Upper lobe of left lung (tissue), 4 donors: ENCODE measurements around the gene MYB.

Source experiments
- CTCF ChIP-seq, 6 experiments: fragments of 450-650 bp in 4 of 6; fragments of 200-600 bp in 2 of 6; sonication (generic) in 2 of 6; IDR thresholded peaks; one replicate each; pipeline ENCODE4 v1.5.1; 2016 to 2019; ENCODE audit warnings: antibody characterized with exemption in 6 of 6
- EP300 ChIP-seq, 4 donors: sonication (generic); formaldehyde crosslinking; IDR thresholded peaks; one replicate each; pipeline ENCODE4 v1.5.1; 2017; ENCODE audit warnings: antibody characterized with exemption in 4 of 4, control low read depth in 2 of 4
- POLR2A ChIP-seq, 4 donors: fragments of 450-650 bp; IDR thresholded peaks; one replicate each; pipeline ENCODE4 v1.5.1; 2016 to 2017; ENCODE audit warnings: antibody characterized with exemption in 4 of 4, mild to moderate bottlenecking in 2 of 4
- POLR2AphosphoS5 ChIP-seq, 2 donors: sonication (generic); formaldehyde crosslinking; IDR thresholded peaks; one replicate each; pipeline ENCODE4 v1.5.1; 2017; ENCODE audit warnings: antibody characterized with exemption in 2 of 2

DNA sequence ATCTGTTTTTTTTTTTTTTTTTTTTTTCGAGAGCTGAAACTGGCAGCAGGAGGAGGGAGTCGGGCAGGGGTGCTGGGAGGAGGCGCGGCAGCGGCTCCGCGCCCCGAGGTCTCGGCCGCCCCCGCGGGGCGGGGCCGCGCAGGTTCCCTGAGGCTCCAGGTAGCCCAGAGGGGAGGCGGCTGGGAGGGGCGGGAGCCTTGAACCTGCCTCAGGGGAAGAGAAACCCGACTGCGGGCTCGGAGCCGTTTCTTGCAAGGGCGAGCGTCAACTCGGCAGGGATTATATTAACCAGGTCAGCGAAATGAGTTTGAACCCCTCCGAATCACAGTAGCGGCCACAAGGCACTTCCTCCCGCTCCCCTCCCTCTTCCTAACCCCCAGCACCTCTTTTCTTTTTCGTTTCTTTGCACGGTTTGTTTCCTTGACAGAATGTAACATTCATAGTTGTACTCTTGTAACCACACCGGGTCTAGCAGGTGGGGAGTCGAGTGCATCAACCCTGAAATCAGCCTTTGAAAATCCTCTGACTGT, 2.0 kb downstream of the MYB start:
- TF ChIP-seq POLR2A (IDR thresholded peaks at IDR 0.05) = no peak
- TF ChIP-seq CTCF (IDR thresholded peaks at IDR 0.05) = no peak
- no peak for TF ChIP-seq POLR2AphosphoS5 (IDR thresholded peaks at IDR 0.05)
- no peak for TF ChIP-seq EP300 (IDR thresholded peaks at IDR 0.05)
